Measurements from ENCODE around the gene MVB12A.

MVB12A gene

DNA sequence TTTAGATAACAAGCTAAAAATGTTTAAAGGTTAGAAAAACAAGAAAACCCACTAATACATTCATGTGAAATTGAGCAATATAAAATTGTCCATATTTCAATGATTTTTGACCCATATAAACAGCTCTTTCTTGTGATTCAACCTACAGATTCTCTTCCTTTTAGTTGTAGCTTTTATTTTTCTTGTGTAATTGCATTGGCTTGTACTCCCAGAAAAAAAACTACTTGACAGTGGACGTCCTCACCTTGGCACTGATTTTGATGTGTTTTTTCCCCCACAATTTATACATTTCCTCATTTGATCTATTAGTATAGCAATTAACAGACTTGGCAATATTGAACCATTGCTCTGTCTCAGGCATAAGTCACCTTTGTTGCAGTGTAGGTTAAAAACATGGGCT lies 30.6 kb upstream of the MVB12A start:
- peaks cover 14% of the 10 kb centered on the region for H3K27me3 ChIP-seq (ENCODE audit: insufficient read depth, insufficient read length)
- H3K36me3 ChIP-seq (ENCODE audit: insufficient read depth, insufficient read length, low read length): peaks cover 9% of the 10 kb centered on the region
- no peak for DNase-seq (ENCODE audit: low read depth, low spot score)
- TF ChIP-seq ZNF274 (IDR thresholded peaks at IDR 0.05; ENCODE audit: low read depth, low read length): no peak
- no peak for TF ChIP-seq SUZ12 (IDR thresholded peaks at IDR 0.05; ENCODE audit: extremely low read depth, insufficient read depth, insufficient read length)
- no peak for TF ChIP-seq YY1 (IDR thresholded peaks at IDR 0.05; ENCODE audit: insufficient read depth, insufficient read length)
- H3K9ac ChIP-seq (ENCODE audit: insufficient read length, low read depth): no peak overlapping the region
- H3K9me3 ChIP-seq (ENCODE audit: insufficient read depth, low read length): peaks cover 8% of the 10 kb centered on the region; the same call in 1 of the 2 replicates
- peaks cover 11% of the 10 kb centered on the region for H3K4me1 ChIP-seq (ENCODE audit: insufficient read depth, insufficient read length)
- H3K4me3 ChIP-seq (ENCODE audit: insufficient read length, low read depth): no peak overlapping the region

GRCh38 chr19:17389957-17390664 lies 29.7 kb upstream of the MVB12A start:
- Histone ChIP-seq H3K4me1 (ENCODE audit: insufficient read depth, insufficient read length) (peaks cover 9% of the 10 kb centered on the region), H3K9me3 (ENCODE audit: insufficient read depth, low read length) (peaks cover 8% of the 10 kb centered on the region; the same call in 1 of the 2 replicates), H3K4me3 (ENCODE audit: insufficient read length, low read depth) (peak overlapping the region; percentile 68), H3K36me3 (ENCODE audit: insufficient read depth, insufficient read length, low read length) (peaks cover 12% of the 10 kb centered on the region), H3K9ac (ENCODE audit: insufficient read length, low read depth) (peak overlapping the region; percentile 81), H3K27me3 (ENCODE audit: insufficient read depth, insufficient read length) (peaks cover 14% of the 10 kb centered on the region)
- no peak for DNase-seq (ENCODE audit: low read depth, low spot score)
- no peak for TF ChIP-seq ZNF274 (IDR thresholded peaks at IDR 0.05; ENCODE audit: low read depth, low read length)
- no peak for TF ChIP-seq YY1 (IDR thresholded peaks at IDR 0.05; ENCODE audit: insufficient read depth, insufficient read length)
- TF ChIP-seq SUZ12 (IDR thresholded peaks at IDR 0.05; ENCODE audit: extremely low read depth, insufficient read depth, insufficient read length): no peak

- Histone ChIP-seq H3K27me3 (ENCODE audit: insufficient read depth, insufficient read length) (peaks cover 14% of the 10 kb centered on the region), H3K9ac (ENCODE audit: insufficient read length, low read depth) (peak overlapping the region; percentile 81), H3K4me1 (ENCODE audit: insufficient read depth, insufficient read length) (peaks cover 9% of the 10 kb centered on the region), H3K9me3 (ENCODE audit: insufficient read depth, low read length) (peaks cover 8% of the 10 kb centered on the region; the same call in 1 of the 2 replicates), H3K4me3 (ENCODE audit: insufficient read length, low read depth) (peak overlapping the region; percentile 68), H3K36me3 (ENCODE audit: insufficient read depth, insufficient read length, low read length) (peaks cover 12% of the 10 kb centered on the region)
- TF ChIP-seq ZNF274 (IDR thresholded peaks at IDR 0.05; ENCODE audit: low read depth, low read length): no peak
- TF ChIP-seq YY1 (IDR thresholded peaks at IDR 0.05; ENCODE audit: insufficient read depth, insufficient read length): no peak
- TF ChIP-seq SUZ12 (IDR thresholded peaks at IDR 0.05; ENCODE audit: extremely low read depth, insufficient read depth, insufficient read length): no peak
- peak; percentile 93 for DNase-seq (ENCODE audit: low read depth, low spot score)
Observed at GRCh38 chr19:17390665-17391370, 29.0 kb upstream of the MVB12A start.

DNA sequence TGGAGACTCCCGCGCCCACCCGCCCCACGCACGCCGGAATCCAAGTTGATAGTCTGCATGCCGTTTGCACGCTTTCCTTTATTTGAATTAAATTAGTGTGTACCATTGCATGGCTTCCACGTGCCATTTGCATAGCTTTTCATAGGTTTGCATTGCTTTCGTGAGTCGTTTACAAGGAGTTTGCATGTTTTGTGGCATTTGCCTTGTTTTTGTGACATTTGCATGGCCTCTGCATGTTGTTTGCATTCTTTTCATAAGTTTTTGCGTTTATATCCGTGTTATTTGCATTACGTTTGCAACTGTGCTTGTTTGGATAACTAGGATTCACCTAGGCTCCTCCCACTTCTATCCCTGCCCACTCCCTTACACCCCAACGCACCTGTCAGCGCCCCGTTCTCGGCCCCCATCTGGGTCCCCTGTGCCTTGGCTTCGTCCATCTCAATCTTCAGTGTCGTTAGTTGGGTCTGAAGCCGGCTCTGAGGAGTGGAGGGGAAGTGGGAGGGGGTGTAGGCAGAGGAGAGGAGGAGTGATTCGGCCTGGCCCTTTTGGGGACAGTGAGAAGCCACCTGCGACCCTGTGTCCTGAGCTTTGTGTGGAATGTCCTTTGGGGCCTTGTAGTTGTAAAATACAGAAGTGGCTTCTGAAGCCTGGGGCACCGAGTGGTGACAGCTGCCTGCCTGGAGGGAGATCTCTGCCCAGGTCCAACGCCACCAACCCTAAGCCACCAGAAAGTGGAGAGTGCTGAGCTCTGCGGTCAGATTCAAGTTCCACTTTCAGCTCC lies 28.3 kb upstream of the MVB12A start:
- Histone ChIP-seq H3K36me3 (ENCODE audit: insufficient read depth, insufficient read length, low read length) (peaks cover 12% of the 10 kb centered on the region), H3K27me3 (ENCODE audit: insufficient read depth, insufficient read length) (peaks cover 14% of the 10 kb centered on the region), H3K9me3 (ENCODE audit: insufficient read depth, low read length) (peaks cover 8% of the 10 kb centered on the region; the same call in 1 of the 2 replicates), H3K9ac (ENCODE audit: insufficient read length, low read depth) (peak overlapping the region; percentile 65), H3K4me3 (ENCODE audit: insufficient read length, low read depth) (peak overlapping the region; percentile 3), H3K4me1 (ENCODE audit: insufficient read depth, insufficient read length) (peaks cover 7% of the 10 kb centered on the region)
- DNase-seq (ENCODE audit: low read depth, low spot score): no peak
- no peak for TF ChIP-seq YY1 (IDR thresholded peaks at IDR 0.05; ENCODE audit: insufficient read depth, insufficient read length)

GRCh38 chr19:17393002-17393401 lies 26.8 kb upstream of the MVB12A start:
- Histone ChIP-seq H3K4me3 (ENCODE audit: insufficient read length, low read depth) (no peak overlapping the region), H3K9me3 (ENCODE audit: insufficient read depth, low read length) (peaks cover 8% of the 10 kb centered on the region; the same call in 1 of the 2 replicates), H3K4me1 (ENCODE audit: insufficient read depth, insufficient read length) (peaks cover 7% of the 10 kb centered on the region), H3K36me3 (ENCODE audit: insufficient read depth, insufficient read length, low read length) (peaks cover 23% of the 10 kb centered on the region), H3K27me3 (ENCODE audit: insufficient read depth, insufficient read length) (peaks cover 14% of the 10 kb centered on the region), H3K9ac (ENCODE audit: insufficient read length, low read depth) (no peak overlapping the region)
- no peak for DNase-seq (ENCODE audit: low read depth, low spot score)
- TF ChIP-seq SUZ12 (IDR thresholded peaks at IDR 0.05; ENCODE audit: extremely low read depth, insufficient read depth, insufficient read length): no peak

GRCh38 chr19:17393914-17394313 lies 25.9 kb upstream of the MVB12A start, which contains the start of gene CCDC194:
CCDC194 (minus strand) TSS chr19:17394196; CDS start chr19:17394158, 38 bp downstream.
- peaks cover 31% of the 10 kb centered on the region for H3K36me3 ChIP-seq (ENCODE audit: insufficient read depth, insufficient read length, low read length)
- H3K27me3 ChIP-seq (ENCODE audit: insufficient read depth, insufficient read length): peaks cover 11% of the 10 kb centered on the region
- H3K4me1 ChIP-seq (ENCODE audit: insufficient read depth, insufficient read length): peaks cover 7% of the 10 kb centered on the region
- no peak within 1 kb of the TSS for H3K4me3 ChIP-seq (ENCODE audit: insufficient read length, low read depth)
- H3K9ac ChIP-seq (ENCODE audit: insufficient read length, low read depth): no peak within 1 kb of the TSS
- no peak for DNase-seq (ENCODE audit: low read depth, low spot score)
- TF ChIP-seq SUZ12 (IDR thresholded peaks at IDR 0.05; ENCODE audit: extremely low read depth, insufficient read depth, insufficient read length) (no peak), YY1 (IDR thresholded peaks at IDR 0.05; ENCODE audit: insufficient read depth, insufficient read length) (no peak), ZNF274 (IDR thresholded peaks at IDR 0.05; ENCODE audit: low read depth, low read length) (no peak)
- peaks cover 7% of the 10 kb centered on the region; the same call in 1 of the 2 replicates for H3K9me3 ChIP-seq (ENCODE audit: insufficient read depth, low read length)

Data from NT2/D1 (cell line).